Measurements from ENCODE around the gene FAT2.

DNA sequence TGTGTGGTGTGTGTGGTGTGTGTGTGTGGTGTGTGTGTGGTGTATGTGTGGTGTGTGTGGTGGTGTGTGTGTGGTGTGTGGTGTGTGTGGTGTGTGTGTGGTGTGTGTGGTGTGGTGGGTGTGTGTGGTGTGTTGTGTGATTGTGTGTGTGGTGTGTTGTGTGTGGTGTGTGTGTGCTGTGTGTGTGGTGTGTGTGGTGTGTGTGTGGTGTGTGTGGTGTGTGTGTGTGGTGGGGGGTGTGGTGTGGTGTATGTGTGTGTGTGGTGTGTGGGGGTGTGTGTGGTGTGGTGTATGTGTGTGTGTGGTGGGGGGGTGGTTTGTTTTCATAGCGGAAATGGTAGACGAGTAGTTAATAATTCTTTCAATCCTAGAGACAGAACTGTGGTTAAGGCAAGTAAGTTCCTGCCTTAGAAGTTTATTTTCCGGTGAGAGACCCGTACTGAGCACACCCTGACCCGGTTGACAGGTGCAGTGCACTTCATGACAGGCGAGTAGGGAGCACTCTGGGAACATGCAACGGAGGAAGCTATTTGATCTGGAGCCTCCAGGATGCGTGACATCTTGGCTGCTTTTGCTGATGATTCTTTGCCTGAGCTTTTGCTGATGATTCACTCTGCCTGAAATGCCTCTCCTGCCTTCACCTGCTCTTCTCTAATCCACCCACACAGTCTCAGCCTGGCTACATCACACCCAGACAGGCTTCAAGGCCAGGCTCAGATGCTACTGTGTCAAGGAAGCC lies 21.7 kb upstream of the FAT2 start:
- TF ChIP-seq, protein P1, sequence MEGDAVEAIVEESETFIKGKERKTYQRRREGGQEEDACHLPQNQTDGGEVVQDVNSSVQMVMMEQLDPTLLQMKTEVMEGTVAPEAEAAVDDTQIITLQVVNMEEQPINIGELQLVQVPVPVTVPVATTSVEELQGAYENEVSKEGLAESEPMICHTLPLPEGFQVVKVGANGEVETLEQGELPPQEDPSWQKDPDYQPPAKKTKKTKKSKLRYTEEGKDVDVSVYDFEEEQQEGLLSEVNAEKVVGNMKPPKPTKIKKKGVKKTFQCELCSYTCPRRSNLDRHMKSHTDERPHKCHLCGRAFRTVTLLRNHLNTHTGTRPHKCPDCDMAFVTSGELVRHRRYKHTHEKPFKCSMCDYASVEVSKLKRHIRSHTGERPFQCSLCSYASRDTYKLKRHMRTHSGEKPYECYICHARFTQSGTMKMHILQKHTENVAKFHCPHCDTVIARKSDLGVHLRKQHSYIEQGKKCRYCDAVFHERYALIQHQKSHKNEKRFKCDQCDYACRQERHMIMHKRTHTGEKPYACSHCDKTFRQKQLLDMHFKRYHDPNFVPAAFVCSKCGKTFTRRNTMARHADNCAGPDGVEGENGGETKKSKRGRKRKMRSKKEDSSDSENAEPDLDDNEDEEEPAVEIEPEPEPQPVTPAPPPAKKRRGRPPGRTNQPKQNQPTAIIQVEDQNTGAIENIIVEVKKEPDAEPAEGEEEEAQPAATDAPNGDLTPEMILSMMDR (IDR thresholded peaks at IDR 0.05 in 2 of 3, conservative IDR thresholded peaks at IDR 0.05 in 1 of 3; ENCODE audit: control insufficient read depth in 2 of 3, extremely low read depth in 1 of 3, insufficient read depth in 1 of 3, low read depth in 3 of 3, low read length in 3 of 3) = no peak
- TF ChIP-seq, protein P2, sequence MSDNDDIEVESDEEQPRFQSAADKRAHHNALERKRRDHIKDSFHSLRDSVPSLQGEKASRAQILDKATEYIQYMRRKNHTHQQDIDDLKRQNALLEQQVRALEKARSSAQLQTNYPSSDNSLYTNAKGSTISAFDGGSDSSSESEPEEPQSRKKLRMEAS (IDR thresholded peaks at IDR 0.05; ENCODE audit: low read depth, low read length) = no peak
- TF ChIP-seq, protein P3, sequence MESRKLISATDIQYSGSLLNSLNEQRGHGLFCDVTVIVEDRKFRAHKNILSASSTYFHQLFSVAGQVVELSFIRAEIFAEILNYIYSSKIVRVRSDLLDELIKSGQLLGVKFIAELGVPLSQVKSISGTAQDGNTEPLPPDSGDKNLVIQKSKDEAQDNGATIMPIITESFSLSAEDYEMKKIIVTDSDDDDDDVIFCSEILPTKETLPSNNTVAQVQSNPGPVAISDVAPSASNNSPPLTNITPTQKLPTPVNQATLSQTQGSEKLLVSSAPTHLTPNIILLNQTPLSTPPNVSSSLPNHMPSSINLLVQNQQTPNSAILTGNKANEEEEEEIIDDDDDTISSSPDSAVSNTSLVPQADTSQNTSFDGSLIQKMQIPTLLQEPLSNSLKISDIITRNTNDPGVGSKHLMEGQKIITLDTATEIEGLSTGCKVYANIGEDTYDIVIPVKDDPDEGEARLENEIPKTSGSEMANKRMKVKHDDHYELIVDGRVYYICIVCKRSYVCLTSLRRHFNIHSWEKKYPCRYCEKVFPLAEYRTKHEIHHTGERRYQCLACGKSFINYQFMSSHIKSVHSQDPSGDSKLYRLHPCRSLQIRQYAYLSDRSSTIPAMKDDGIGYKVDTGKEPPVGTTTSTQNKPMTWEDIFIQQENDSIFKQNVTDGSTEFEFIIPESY (IDR thresholded peaks at IDR 0.05) = no peak
- TF ChIP-seq EZH2 (IDR thresholded peaks at IDR 0.05; ENCODE audit: borderline replicate concordance, control insufficient read depth, low read depth, low read length) (no peak), RCOR1 (conservative IDR thresholded peaks at IDR 0.05; ENCODE audit: low read depth, low read length) (no peak), POLR2A (IDR thresholded peaks at IDR 0.05; ENCODE audit: low read depth, low read length) (no peak), CREM (IDR thresholded peaks at IDR 0.05; ENCODE audit: low read depth) (peak; percentile 11; the same call in 1 of the 2 replicates), ZNF207 (IDR thresholded peaks at IDR 0.05; ENCODE audit: borderline replicate concordance) (no peak), RFX5 (IDR thresholded peaks at IDR 0.05; ENCODE audit: low read depth, low read length) (no peak), SP1 (IDR thresholded peaks at IDR 0.05; ENCODE audit: low read depth, low read length) (no peak), SREBF2 (IDR thresholded peaks at IDR 0.05; ENCODE audit: low read length) (no peak)
- TF ChIP-seq, protein P4, sequence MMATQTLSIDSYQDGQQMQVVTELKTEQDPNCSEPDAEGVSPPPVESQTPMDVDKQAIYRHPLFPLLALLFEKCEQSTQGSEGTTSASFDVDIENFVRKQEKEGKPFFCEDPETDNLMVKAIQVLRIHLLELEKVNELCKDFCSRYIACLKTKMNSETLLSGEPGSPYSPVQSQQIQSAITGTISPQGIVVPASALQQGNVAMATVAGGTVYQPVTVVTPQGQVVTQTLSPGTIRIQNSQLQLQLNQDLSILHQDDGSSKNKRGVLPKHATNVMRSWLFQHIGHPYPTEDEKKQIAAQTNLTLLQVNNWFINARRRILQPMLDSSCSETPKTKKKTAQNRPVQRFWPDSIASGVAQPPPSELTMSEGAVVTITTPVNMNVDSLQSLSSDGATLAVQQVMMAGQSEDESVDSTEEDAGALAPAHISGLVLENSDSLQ (IDR thresholded peaks at IDR 0.05) = no peak
- TF ChIP-seq, protein P5, sequence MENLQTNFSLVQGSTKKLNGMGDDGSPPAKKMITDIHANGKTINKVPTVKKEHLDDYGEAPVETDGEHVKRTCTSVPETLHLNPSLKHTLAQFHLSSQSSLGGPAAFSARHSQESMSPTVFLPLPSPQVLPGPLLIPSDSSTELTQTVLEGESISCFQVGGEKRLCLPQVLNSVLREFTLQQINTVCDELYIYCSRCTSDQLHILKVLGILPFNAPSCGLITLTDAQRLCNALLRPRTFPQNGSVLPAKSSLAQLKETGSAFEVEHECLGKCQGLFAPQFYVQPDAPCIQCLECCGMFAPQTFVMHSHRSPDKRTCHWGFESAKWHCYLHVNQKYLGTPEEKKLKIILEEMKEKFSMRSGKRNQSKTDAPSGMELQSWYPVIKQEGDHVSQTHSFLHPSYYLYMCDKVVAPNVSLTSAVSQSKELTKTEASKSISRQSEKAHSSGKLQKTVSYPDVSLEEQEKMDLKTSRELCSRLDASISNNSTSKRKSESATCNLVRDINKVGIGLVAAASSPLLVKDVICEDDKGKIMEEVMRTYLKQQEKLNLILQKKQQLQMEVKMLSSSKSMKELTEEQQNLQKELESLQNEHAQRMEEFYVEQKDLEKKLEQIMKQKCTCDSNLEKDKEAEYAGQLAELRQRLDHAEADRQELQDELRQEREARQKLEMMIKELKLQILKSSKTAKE (IDR thresholded peaks at IDR 0.05; ENCODE audit: low read depth, poor library complexity, severe bottlenecking) = peak; percentile 67
